ELR (cell line): ENCODE results near the gene IFT57.
"Not testable (repeated sequence)": the region's sequence is repeated elsewhere in the genome, so short reads cannot be mapped to it uniquely, and the experiment has no call there.

ENCODE experiments used
- DNase-seq: peaks from one replicate; pipeline ENCODE4 v3.0.0-alpha.2; 2015; ENCODE audit warnings: low read depth

IFT57 gene, protein sequence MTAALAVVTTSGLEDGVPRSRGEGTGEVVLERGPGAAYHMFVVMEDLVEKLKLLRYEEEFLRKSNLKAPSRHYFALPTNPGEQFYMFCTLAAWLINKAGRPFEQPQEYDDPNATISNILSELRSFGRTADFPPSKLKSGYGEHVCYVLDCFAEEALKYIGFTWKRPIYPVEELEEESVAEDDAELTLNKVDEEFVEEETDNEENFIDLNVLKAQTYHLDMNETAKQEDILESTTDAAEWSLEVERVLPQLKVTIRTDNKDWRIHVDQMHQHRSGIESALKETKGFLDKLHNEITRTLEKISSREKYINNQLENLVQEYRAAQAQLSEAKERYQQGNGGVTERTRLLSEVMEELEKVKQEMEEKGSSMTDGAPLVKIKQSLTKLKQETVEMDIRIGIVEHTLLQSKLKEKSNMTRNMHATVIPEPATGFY

DNA sequence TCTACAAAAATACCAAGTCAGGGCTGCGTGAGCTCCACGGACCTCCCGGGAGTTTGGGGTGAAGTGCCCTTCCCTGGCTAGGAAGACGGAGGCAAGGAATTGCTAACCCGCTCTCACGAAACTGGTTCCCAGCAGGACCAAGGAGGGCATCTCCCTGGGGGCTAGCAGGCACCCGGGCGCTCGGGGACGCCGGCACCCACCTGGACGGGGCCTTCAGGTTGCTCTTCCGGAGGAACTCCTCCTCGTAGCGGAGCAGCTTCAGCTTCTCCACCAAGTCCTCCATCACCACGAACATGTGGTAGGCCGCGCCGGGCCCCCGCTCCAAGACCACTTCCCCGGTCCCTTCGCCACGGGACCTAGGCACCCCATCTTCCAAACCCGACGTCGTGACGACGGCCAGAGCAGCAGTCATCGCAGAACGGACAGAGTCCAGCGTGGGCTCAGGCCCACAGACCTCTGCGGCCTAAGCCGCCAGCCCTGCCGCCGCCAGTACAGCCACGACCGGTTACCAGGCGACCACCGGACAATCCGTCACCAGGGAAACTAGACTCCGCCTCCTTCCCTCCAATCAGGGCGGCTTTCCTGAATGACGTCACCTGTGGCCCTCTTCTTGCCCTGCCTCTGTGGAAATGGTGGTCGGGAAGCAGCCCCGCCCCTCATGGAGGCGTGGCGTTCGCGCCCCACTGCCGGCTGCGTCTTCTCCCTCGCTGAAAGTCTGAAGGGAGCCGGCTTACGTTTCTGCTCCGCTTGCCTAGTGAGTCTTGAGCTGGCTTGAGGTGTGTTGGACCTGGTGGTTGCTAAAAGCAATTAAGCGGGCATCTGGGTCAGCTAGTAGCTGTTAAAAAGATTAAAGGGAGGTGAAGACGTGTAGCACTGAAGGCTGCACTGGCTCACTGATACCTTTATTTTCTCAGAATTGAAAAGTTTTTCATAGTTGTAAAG, at the start of gene IFT57:
Gene IFT57 (minus strand): TSS at position 514 of the 942 bp plus-strand sequence. CDS start 102 bp downstream, at position 412.
- peak; percentile 99 for DNase-seq

DNA sequence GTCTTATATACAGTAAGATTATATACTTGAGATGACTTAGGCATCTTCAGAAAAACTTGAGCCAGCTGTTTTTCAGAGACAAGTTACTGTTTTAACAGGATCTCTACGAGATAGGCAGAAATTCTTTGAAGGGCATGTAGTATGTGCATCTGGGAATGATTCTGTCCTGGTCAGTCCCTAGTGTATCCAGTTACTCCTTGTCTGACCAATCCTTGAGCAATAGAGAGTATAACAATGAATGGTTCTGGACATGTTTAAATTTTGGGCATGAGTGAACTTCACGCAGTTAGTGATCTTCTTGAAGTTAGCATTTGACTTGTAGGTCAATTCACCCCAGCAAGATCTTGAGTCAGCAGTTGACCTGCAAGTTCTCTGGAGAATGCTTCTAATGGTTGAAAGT, 49.4 kb upstream of the IFT57 start:
- DNase-seq: no peak

DNA sequence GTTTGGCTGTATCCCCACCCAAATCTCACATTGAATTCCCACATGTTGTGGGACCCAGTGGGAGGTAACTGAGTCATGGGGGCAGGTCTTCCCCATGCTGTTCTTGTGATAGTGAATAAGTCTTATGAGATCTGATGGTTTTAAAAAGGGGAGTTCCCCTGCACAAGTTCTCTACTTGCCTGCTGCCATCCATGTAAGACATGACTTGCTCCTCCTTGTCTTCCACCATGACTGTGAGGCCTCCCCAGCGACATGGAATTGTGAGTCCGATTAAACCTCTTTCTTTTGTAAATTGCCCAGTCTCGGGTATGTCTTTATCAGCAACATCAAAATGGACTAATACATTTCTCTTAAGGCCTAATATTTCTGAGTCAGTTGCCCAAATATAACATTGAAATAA, 46.0 kb upstream of the IFT57 start:
- DNase-seq: not testable (repeated sequence)

DNA sequence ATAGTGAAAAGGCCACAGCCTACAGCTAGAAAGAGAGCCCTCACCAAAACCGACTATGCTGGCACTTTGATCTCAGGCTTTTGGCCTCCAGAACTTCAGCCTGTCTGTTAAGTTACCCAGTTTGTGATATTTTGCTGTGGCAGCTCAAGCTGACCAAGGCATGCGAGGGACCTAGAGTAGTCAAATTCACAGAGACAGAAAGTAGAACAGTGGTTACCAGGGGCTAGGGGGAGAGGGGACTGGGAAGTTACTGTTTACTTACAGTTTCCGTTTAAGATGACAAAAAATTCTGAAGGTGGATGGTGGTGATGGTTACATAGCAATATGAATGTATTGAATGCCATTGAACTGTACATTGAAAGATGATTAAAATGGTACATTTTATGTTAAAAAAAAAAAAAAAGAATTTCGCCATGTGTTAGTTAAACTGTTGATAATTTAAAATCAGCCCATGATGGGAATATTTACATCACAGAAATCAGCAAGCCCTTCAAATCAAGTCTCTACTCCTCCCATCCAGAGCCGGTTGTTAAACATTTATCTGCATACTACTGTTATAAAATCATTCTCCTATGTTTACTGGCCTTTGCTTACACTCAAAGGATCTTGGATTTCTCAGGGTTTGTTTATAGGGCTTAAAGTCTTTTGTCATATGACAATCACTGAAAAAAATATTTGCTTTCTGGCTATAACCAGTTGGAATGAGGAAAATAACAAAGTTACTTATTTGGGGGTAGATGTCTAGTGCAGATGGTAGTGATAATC, 42.5 kb upstream of the IFT57 start:
- DNase-seq: not testable (repeated sequence)

DNA sequence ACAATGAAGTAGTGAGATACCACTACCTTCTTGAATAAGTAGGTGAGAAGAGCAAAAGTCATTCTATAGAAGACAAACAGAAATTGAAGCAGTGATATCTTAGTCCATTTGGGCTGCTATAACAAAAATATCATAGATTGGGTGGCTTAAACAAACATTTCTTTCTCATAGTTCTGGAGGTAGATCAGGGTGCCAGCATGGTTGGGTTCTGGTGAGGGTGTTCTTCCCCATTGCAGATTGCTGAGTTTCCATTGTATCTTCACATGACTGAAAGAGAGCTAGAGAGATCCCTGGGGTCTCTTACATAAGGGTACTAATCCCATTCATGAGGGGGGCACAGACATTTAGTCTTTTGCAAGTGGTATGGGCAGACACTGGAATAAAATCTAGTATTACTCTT, 32.9 kb upstream of the IFT57 start:
- no peak for DNase-seq

DNA sequence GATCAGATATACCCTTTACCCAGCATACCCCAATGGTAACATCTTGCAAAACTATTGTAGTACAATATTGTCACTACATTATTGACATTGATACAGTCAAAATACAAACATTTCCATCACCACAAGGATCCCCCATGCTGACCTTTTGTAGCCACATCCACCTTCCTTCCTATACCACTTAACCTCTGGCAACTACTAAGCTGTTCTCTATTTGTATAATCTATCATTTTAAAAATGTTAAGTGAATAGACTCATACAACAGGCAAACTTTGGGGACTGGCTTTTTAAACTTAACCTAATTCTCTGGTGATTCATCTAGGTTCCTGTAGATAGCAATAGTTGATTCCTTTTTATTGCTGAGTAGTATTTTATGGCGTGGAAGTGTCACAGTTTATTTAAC, 29.6 kb upstream of the IFT57 start:
- no peak for DNase-seq

DNA sequence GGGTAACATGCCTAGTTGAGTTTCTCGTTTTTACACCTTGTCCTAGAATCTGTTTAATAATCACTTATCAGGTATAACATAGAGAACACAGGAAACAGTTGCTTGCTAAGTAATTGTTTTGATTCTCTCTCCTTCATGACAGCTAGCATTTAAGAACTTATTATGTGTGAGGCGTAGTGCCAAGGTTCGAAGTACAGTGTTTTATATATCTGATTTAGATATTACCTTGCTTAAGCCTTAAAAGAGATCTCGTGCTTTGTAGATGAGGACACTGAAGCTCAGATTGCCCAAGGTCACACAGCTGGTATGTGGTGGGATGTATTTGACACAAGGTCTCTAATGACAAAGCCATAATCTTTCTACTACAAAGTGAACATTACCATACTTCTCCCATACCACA, 29.0 kb upstream of the IFT57 start:
- DNase-seq: no peak

DNA sequence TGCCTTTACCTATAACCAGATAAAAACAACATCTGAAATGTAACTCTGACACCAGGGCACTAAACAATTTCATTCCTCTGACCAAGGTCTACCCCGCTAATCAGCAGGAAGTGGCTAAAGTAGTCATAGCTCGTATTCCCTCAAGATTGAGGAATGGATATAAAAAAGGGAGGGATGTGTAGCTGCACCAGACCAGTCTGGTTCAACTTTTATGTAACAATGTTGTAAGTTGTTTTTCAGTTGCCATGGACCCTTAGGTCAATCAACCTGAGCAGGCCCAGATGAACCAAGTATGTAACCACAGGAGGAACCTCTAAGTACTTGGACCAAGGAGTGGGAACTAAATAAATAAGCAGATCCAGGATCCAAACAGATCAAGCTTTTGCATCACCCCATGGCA, 28.4 kb upstream of the IFT57 start:
- peak; percentile 13 for DNase-seq

DNA sequence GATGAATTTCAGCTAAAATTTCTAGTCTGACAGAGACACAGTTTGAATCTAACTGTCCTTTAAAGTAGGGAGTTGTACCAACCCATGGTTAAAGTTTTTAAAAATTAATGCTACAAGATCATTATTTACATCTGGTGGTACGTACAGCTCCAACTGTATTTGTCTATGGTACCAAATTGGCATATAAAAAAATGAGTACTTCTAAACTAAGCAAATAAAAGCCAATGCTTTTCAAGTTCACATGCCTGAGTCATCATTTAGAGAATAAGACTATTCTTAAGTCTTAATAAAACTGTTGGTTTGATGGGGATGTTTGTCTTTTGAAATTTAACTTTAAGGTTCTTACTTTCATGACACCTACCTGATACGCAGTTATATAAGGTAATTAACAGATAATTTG, 21.0 kb upstream of the IFT57 start:
- no peak for DNase-seq

DNA sequence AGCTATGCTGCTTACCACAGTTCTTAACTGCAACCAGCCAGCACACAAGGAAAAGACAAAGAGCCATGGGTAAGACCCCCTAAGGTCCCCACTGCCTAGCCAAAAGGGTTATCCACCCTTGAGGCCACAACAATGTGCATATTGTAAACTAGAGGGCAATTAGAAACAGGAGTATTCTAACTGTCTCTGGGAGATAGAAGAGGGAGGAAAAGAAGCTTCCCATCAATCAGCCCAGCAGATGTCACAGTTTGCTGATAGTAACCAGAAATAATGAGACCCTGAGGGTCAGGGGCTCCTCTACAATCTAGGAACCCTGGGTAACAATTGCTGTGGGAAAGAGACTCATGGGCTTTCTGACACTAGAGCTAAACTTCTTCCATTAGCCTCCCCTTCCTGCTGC, 20.6 kb upstream of the IFT57 start:
- no peak for DNase-seq

DNA sequence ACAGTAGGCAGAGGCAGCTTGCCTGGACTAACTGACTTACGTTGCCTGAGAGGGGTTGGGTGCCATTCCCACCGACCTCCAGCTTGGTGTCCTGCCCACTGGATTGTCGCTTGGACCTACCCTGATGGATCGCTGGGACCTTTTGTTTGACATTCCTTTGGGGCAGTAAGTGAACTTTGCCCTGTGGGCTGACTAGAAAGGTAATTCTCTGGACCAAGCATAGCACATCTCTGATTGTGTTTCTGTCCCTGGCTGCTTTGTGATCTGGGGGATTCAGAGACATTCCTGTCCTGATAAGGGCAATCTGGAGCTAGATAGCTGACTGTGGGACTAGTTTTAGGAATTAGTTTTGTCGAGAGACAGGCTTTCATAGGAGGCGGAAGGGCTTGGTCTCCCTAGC, 19.5 kb upstream of the IFT57 start:
- DNase-seq: no peak

DNA sequence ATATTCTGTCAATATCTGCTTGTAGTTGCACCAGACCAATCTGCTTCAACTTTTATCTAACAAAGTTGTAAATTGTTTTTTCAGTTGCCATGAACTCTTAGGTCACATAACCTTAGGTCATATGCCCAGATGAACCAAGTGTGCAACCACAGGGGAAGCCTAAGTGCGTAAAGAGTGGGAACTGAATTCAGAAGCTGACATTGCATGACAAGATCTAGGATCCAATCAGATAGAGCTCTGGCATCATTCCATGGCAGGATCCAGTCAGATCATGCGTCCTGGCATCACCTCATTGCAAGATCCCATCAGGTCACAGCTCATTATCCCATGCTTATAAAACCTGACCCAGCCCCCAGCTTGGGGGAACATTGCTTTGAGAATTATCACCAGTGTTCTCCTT, 18.9 kb upstream of the IFT57 start:
- DNase-seq: no peak

DNA sequence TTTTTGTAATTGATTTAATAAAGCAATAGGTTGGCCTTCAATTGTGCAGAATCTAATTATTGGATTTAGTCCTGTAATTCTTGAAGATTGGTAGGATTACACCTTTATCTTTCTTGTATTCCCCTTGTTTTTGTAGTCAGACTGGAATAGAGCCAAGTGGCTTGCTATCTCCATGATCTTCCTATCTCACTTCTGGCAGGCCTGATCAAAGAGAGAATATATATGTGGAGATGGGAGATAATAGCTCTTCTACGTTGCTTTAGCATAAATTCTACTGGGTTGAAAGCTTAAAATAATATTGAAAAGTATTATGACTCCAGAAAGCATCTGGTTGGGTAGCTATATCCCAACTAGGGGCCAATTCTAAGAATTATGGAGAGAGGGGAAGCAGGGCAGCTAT, 16.9 kb upstream of the IFT57 start:
- no peak for DNase-seq

DNA sequence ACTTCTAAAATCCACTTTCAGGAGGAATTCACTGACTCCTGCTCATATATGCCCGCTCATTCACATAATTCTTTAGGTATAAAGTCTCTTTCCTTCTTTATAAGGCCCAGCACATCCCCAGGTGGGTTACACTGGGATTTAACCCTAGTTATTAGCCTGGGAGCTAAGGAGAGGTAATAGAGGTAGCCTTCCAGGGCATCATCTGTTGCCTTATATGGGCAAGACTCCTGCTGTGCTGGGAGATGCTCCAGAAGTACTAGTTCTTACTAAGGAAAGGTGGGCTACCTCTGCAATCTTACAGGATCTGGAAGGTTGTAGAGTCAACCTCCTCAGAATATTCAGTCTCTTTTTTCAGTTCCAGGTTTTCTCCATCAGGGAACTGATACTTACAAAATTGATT, 13.1 kb upstream of the IFT57 start:
- DNase-seq: no peak

DNA sequence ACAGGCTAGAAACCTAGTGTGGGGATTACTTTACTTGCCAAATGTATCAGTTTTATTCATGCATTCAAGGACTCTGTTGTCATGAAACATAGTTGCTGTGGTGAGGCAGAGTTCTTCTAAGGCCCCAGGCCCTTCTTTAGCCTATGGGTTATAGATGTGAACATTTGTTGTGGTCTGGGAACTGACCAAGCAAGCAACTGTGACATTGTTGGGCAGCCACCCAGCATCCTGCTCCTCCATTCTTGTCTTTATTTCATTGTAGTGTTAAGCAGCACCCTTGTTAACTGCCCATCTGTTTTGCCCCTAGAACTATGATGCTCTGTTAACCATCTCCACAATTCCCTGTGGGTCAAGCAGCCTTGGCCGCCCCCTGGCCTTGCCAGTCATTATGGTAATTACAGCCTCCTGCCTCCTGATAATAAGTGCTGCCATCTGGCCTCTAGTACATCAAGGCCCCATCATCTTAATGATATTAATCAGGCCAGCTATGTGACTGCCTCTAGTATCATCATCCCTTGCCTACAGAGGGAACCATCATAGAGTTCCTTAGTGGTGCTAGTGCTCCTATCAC, 12.2 kb upstream of the IFT57 start:
- no peak for DNase-seq

DNA sequence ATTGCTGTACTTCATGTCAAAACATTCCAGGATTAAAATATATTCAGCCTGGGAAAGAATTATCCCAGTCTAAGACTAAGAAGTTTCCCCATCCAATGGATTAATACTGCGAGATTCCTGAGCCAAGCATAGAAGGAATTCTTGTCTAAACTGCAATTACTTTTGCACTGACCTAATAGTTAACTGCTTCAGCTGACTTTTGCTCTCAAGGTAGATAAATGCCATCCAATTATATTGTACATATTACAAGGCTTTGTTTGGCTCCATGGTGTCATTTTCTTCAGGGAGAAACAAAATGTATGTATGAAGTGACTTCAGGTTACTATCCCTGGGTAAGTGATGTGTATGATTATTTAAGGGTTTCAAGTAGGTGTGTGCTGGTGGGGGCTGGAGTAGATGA, 6.1 kb upstream of the IFT57 start:
- no peak for DNase-seq

DNA sequence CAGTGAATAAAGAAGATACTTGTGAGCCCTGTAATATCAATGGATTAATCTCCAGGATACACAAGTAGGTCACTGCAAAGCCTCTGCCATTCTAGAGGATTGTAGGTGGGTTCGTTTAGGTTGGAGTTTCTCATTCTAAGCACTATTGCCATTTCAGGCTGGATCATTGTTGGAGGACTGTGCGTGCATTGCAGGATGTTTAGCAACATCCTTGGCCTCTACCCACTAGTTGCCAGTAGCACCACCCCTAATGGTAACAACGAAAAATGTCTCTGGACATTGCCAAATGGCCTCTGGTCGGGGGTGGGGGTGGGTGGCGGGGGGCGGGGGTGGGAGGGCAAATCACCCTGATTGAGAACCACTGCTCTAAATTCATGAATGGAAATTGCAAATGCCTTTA, 4.9 kb upstream of the IFT57 start:
- DNase-seq: no peak

DNA sequence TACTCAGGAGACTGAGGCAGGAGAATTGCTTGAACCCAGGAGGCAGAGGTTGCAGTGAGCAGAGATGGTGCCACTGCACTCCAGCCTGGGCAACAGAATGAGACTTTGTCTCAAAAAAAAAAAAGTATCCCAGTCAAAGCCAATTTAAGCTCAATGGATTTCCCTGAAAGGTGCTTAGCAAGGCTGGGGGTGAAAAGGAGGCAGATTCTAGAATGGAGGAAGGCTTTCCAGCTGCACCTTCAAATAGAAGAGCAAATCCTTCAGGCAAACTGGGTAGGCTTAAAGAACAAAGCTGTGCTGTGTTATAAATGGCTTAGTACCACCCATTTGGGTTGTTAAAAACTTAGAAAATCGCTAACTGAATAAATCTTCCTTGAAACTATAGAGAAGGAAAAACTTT, 3.0 kb upstream of the IFT57 start:
- no peak for DNase-seq

DNA sequence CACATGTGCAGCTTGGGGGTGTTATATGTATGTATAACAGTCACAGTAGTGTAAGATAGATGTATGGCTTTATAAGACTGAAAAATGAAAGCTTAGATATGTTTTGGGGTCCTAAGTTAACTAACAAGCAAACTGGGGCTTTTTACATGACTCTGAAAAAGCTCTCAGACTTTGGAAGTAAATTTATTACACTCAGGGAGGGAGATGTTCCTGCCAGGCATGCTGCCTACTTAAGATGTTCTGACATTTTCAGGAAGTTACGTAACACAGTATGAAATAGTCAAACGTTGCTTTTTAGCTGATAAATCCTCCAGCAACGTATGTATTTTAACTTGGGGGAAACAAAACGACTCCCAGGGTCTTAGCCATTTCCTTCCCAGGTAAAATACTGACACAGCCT, 1.7 kb upstream of the IFT57 start:
- peak; percentile 48 for DNase-seq

DNA sequence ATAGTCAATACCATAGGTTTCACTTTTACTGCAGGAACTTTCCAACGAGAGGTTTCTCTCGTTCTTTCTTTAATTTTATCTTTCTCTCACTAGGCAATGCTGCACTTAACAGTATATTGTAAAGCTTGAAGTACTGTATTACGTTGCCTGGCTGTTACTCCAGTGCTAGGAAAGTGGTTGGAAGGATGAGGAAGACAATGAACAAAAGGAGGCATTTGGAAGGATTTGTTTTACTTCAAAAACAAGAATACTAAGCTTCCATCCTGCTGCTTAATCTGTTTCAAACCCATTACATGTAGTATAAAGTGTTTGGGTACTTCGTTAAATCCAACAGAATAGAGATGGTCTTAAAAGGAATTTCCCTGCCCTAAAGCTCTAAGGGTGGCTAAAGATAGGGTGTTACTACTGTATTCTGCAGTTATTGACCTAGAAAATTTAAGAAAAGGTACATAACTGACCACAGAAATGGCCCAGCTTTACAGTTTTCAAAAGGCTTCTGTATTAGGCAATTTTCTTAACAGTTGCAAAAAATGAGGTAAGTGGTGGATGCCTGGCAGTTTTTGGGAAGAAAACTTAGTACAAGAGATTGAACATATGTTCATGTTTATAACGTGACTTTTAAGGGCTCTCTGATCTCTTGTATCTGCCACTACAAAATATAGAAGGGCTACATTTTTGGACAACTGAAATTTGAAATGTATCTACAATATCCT, 785 bp upstream of the IFT57 start:
- peak; percentile 25 for DNase-seq

DNA sequence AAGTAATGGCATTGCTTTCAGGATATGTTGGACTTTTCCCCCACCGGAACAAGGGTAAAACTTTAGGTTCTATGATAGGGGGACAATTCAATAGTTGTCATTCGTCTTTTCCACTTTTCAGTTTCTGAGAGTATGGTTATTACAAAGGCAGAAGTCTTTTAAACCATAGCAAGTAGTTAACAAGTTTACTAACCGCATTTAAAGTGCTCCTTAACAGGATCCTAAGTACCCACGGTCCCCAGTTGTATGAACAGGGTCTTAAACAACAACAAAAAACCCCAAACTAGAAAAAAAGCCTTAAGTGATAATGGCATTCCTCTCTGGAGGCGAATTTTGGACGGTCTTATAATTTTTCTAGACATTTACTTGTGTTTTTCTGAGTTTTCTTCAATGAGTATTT, 831 bp downstream of the IFT57 start:
- peak; percentile 4 for DNase-seq
